Superior temporal gyrus (tissue), 1 donor: ENCODE results near the gene ANKRD17.

ENCODE experiments used
- DNase-seq: peaks from one replicate; pipeline ENCODE4 v3.0.0-alpha.2; 2016; ENCODE audit errors: extremely low spot score

The ANKRD17 gene

DNA sequence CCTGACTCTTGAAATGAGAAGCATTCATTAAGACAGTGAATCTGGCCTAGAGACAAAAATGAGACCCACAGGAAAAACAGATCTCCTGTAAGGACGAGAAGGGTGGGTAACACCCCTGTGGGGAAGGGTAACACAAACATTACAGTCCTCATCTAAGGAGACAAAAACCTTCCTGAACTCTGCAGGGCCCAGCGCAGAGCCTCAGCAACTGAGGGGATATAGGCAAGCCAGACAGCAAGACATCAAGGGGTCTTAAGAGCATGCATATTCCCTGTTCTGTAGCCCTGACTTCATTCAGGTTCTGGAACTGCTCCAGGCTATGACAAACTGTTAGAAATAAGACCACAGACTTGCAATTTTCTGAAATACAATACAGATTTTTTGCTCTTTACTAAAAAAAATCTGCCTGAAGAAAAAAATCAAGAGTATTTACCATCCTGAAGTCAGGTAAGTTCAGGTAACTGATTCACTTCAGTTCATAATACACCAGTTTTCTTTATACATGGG is 204.6 kb downstream of the ANKRD17 start:
- DNase-seq, result no peak

DNA sequence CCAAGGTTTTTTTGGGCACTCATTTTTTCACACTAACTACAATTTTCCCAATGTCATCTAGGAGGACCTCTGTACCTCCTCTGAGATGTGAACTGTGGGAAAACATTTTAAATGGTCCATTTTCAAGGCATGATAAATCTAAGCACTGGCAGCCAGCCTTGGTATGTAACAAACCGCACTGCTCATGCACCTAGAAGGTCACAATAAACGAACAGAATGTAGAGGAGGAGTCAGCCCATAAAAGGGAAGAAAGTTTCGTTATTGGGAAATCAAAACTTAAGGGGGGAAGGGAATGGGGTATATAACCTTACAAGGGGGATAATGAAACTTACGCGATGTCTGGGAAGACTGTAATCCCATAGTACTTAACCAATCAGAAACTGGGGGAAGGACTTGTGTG is 205.5 kb downstream of the ANKRD17 start:
- no peak for DNase-seq

DNA sequence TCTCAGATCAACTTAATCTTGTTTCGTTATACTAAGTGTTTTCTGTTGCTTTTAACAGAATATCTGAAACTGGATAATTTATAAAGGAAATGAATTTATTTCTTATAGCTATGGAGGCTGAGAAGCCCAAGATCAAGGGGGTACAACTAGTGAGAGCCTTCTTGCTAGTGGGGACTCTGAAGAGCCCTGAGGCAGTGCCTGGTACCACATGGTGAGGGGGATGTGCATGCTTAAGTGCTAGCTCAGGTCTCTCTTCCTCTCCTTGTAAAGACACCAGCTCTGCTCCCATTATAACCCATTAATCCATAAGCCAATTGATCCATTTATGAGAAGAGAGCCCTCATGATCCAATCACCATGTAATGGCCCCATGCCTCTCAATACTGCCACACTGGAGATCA is 207.0 kb downstream of the ANKRD17 start:
- no peak for DNase-seq

DNA sequence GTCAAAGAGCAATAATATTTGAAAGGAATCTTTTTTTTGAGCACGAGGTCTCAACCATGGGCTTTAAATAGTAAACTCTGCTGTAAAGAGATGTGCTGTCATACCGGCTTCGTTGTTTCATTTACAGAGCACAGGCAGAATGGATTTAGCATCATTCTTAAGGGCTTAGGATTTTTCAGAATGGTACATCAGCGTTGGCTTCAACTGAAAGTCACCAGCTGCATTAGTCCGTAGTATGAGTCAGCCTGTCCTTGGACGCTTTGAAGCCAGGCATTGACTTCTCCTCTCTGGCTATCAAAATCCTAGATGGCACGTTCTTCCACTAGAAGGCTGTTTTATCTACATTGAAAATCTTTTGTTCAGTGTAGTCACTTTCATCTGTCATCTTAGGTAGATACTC is 212.7 kb downstream of the ANKRD17 start:
- DNase-seq, result no peak

DNA sequence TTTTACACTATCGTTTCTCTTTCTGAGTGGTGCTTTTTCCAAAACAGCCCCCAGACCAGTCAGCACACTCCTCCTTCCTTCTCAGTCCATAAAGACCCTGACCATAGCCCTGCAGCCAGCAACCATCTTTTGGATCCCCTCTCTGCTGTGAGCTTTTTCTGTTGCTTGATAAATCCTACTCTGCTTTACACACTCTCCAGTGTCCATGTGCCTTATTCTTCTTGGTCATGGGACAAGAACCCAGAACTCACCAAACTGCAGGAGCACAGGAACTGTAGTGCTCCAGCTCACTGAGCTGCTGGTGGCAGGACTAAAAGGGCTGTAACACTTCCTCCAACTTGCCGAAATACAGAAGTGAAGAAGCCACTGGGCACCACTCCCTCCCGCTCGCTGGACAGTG is 221.5 kb downstream of the ANKRD17 start:
- no peak for DNase-seq

DNA sequence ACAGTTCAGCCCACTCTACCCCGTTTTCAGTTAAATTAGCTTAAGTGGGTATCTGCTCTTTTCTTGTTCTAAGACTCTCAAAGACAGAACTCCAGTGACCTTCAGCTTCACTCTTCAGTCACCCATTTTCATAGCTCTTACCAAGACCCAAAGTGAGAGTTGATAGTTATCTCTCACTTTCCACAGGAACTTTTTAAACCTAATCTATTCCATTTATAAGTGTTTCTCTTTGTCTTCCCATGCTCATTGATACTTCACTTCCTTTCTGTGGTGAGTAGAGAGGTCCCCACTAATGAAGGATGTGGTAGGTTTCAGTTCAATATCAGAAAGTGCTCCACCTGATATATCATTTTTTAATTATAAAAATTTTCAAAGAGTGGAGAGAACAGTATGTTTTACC is 222.5 kb downstream of the ANKRD17 start:
- no peak for DNase-seq

DNA sequence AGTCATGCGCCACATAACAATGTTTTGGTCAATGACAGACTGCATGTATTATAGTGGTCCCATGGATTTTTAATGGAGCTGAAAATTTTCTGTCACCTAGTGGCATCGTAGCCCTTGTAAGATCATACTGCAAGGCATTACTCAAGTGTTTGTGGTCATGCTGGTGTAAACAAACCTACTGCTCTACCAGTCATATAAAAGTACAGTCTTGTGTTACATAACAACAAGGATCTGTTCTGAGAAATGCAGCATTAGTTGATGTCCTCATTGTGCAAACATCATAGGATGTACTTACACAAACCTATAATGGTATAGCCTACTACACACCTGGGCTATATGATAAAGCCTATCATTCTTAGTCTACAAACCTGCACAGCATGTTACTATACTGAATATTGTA is 223.7 kb downstream of the ANKRD17 start:
- no peak for DNase-seq

DNA sequence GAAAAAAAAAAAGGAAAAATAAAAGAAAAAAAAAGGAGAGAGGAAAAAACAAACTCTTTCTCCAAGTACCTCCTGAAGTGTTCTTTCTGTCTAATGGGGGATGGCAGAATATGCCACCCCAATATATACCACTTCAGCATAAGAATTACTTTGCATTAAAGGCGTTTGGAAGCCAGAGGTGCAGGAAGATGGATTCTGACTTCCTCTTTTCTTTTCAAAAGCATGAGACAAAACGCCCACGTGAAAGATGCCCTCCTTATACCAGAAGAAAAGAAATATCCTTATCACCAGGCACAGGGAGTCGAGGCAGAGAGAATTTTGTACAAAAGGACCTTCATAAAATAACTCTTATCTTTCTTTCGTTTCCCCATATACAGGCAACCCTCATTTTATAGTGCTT is 230.0 kb downstream of the ANKRD17 start:
- no peak for DNase-seq
